SK-N-SH (cell line): ENCODE results near the gene SLC22A14.

Experiments
- CTCF ChIP-seq: fragments of 200-600 bp; sonication (generic); IDR thresholded peaks from 2 replicates; pipeline ENCODE4 v1.6.1; 2017; ENCODE audit warnings: antibody characterized with exemption, mild to moderate bottlenecking, moderate library complexity
- POLR2AphosphoS5 ChIP-seq: IDR thresholded peaks from 2 replicates; pipeline ENCODE4 v1.6.1; 2012; ENCODE audit warnings: low read depth, low read length

GRCh38 chr3:38265604-38266307, 16.3 kb upstream of the SLC22A14 start, which contains the start of gene SLC22A13:
- no peak for TF ChIP-seq CTCF
- no peak for TF ChIP-seq POLR2AphosphoS5
